ENCODE results near the gene FSCN2.
"Not testable (repeated sequence)": the region's sequence is repeated elsewhere in the genome, so short reads cannot be mapped to it uniquely, and the experiment has no call there.

The FSCN2 gene

DNA sequence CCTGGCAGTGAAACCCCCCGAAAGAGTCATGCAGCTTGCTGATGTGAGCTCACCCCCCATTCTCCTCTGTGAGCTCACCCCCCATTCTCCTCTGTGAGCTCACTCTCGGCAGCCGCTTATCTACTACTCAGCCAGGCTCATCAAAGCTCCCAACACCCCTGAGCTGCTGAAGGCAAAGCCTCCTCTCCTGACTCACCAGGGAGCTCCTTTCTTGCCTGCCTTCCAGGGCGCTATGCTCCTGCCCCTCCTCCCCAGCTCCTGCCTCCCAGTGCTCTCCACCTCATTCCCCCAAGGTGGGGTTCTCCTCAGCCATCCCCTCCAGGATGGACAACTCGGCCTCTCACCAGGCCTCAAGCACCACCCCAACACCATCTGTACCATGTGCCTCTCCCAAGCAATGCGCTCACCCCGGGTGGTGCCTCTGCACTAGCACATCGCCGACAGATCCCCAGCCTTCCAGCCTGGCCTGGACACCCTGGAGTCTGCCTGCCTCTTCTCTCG, 51.7 kb downstream of the FSCN2 start:
- no peak for DNase-seq

DNA sequence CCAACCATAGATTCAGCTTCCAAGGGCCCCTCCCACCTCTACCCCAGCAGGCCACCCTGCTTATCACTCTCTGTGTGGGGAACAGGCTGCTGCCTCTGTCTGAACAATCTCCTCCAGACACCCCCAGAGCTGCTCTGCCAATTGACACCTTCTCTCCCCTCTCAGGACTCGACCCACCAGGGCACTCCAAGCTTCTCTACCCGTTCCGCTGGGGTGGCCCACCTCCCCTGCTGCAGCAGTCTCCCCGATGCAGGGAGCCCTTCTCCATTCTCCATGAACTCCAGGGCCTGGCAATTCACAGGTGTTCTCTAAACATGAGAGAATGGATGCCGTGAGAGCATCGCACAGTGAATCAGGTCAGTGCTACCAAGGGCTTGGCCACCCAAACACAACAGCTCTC, 52.3 kb downstream of the FSCN2 start:
- no peak for DNase-seq

GRCh38 chr17:81581758-81582157, 53.6 kb downstream of the FSCN2 start:
- DNase-seq, result no peak

GRCh38 chr17:81582341-81582740, 54.2 kb downstream of the FSCN2 start:
- DNase-seq, result no peak

DNA sequence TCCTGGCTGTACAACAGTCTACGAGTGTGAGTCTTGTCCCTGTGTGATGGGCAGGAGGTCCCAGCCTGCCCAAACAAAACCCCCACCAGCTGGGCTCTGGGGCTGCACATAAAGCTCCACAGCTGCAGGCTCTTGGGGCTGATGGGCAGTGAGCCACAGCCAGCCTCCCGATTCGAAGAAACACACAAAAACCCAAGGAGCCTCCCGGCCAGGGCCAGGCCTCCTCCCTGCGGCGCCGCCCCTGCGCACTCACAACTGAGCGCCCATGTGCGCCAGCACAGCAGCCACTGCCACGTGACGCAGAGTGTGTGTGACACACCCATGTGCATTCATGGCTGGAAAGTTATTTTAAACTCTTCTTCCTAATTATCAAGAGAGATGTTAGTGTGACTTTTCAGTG, 54.6 kb downstream of the FSCN2 start:
- no peak for DNase-seq

DNA sequence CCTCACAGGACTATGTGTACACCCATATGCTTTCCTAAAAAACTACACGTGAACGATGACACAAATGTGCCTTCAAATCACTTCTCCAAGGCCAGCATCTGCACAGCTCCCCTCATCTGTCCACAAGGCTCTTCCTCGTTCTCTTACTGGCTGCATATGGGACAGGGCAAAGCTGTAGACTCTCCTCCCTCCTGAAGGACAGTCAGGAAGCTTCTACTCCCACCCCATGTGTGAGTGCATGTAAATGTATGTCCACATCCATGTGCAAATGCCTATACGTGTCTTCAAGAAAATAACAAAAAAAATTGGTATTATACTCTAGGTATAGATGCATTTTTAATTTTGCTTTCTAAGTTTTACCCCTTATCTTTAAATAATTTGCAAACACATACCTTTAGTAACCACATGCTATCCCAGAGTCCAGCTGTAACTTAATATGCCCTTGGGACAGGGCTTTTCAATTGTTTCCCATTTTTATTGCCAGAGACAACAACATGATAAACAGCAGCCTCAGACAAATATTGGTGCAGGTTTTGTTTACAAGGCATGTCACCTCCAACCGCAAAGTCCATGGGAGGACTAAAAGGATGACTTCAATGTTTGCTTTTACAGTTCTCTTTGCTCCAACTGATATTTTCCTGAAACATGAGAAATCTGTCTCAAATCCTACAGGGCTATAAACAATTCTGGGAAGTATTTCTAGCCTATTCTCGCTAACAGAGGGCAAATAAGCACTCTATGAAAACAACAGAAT, 55.6 kb downstream of the FSCN2 start:
- no peak for DNase-seq

- DNase-seq, result not testable (repeated sequence)
These were observed 56.6 kb downstream of the FSCN2 start for GRCh38 chr17:81584771-81585170.

GRCh38 chr17:81586096-81586495, 57.9 kb downstream of the FSCN2 start:
- no peak for DNase-seq

All from NCI-H146 (cell line).